K562 (cell line): ENCODE data around the gene PIBF1. TPM values are rescaled to one million over a fixed set of nuclear protein-coding genes. Genes with fewer than 3 reads are reported as not detected.

Experiments used
- ATAC-seq: fragments of 200-7000 bp; cut with Tn5 transposase; 3 replicates; pipeline ENCODE4 v1.9.1; 2020; ENCODE audit warnings: moderate library complexity
- BruUV-seq: library from RNA; stranded (reverse); fragments of 400-500 nt; replicated peaks from 2 replicates; lab custom pipeline; 2021; lab: Mats Ljungman, UMichigan
- CTCF ChIA-PET: fragments of 300-600 bp; formaldehyde crosslinking; extraction: SDS; loops from one replicate; lab custom pipeline; 2021; ENCODE audit warnings: low intra/inter-chr PET ratio; lab: Yijun Ruan, JAX
- POLR2A ChIA-PET: fragments of 300-600, 350-650 bp; sonication (Branson Sonifier 250); formaldehyde crosslinking; extraction: SDS; loops from one replicate; lab custom pipeline; 2021; ENCODE audit warnings: antibody characterized with exemption, inconsistent platforms; lab: Yijun Ruan, JAX
- DNase-seq, 4 experiments: peaks; one replicate each; pipeline versions ENCODE4 v3.0.0 to v3.0.0-alpha.2; 2011 to 2018; ENCODE audit warnings: low spot score in 3 of 4, mixed read lengths in 3 of 4; ENCODE audit errors: extremely low read depth in 1 of 4
- FAIRE-seq: peaks from 2 replicates; lab custom pipeline; 2011; peaks lifted over from hg19 to GRCh38; lab: Jason Lieb, UNC
- H2AFZ ChIP-seq: 2 replicates; pipeline ENCODE4 v1.6.0; 2011; ENCODE audit warnings: low read depth, low read length, control low read depth, inconsistent platforms
- H3K27ac ChIP-seq: fragments of 200-600 bp; 3 replicates; pipeline ENCODE4 v1.8.0; 2011; ENCODE audit warnings: low read depth, mild to moderate bottlenecking, control low read depth, inconsistent platforms, low read length, moderate library complexity, mixed read lengths; ENCODE audit errors: extremely low read depth
- H3K27me3 ChIP-seq, 2 experiments: fragments of 300-600 bp in 1 of 2; 2 replicates in 1 of 2; 3 replicates in 1 of 2; pipeline versions ENCODE4 v1.6.0 to v1.8.0; 2011; ENCODE audit warnings: inconsistent platforms in 2 of 2, low read length in 2 of 2, mild to moderate bottlenecking in 1 of 2, mixed read lengths in 1 of 2, moderate library complexity in 1 of 2; ENCODE audit not compliant: control insufficient read depth in 2 of 2, insufficient read depth in 2 of 2
- H3K36me3 ChIP-seq: fragments of 300-600 bp; 3 replicates; pipeline ENCODE4 v1.8.0; 2011; ENCODE audit warnings: mild to moderate bottlenecking, low read length, inconsistent platforms; ENCODE audit not compliant: control insufficient read depth, insufficient read depth
- H3K4me1 ChIP-seq, 2 experiments: fragments of 200-600 bp in 1 of 2; replicated peaks in 1 of 2; 2 replicates in 1 of 2; 3 replicates in 1 of 2; pipeline versions ENCODE4 v1.5.1 to v1.8.0; 2011; ENCODE audit warnings: inconsistent platforms in 2 of 2, low read length in 2 of 2, mild to moderate bottlenecking in 1 of 2, mixed read lengths in 1 of 2, moderate library complexity in 1 of 2; ENCODE audit not compliant: control insufficient read depth in 2 of 2, insufficient read depth in 2 of 2
- H3K4me2 ChIP-seq: 2 replicates; pipeline ENCODE4 v1.6.1; 2011; ENCODE audit warnings: low read length, control low read depth, inconsistent platforms, mixed read lengths; ENCODE audit not compliant: insufficient read depth
- H3K4me3 ChIP-seq: fragments of 200-600 bp; sonication (generic), shearing (Covaris generic); 2 replicates; pipeline ENCODE4 v1.5.1; 2016; ENCODE audit warnings: control low read depth, inconsistent platforms
- H3K79me2 ChIP-seq: fragments of 200-600 bp; 3 replicates; pipeline ENCODE4 v1.8.0; 2011; ENCODE audit warnings: low read length, inconsistent platforms; ENCODE audit not compliant: control insufficient read depth, insufficient read depth
- H3K9ac ChIP-seq, 2 experiments: 2 replicates each; pipeline versions ENCODE4 v1.6.0 to v1.6.1; 2011; ENCODE audit warnings: low read depth in 2 of 2, low read length in 2 of 2, control low read depth in 1 of 2, inconsistent platforms in 1 of 2, mild to moderate bottlenecking in 1 of 2, mixed read lengths in 1 of 2; ENCODE audit not compliant: insufficient read depth in 1 of 2
- H3K9me1 ChIP-seq: one replicate; pipeline ENCODE4 v1.6.0; 2011; ENCODE audit warnings: inconsistent platforms, mild to moderate bottlenecking, low read length, moderate library complexity; ENCODE audit not compliant: control insufficient read depth, insufficient read depth
- H3K9me3 ChIP-seq: replicated peaks from 2 replicates; pipeline ENCODE4 v1.5.1; 2011; ENCODE audit warnings: low read depth, low read length, inconsistent platforms; ENCODE audit not compliant: control insufficient read depth, insufficient read depth
- H4K20me1 ChIP-seq: replicated peaks from 2 replicates; pipeline ENCODE4 v1.6.1; 2011; ENCODE audit warnings: low read length, inconsistent platforms, mixed read lengths; ENCODE audit not compliant: control insufficient read depth, insufficient read depth
- CCNT2 ChIP-seq: IDR thresholded peaks from 2 replicates; pipeline ENCODE4 v1.6.1; 2011; ENCODE audit warnings: borderline replicate concordance, low read depth, mild to moderate bottlenecking, moderate library complexity, mixed read lengths, low read length; ENCODE audit not compliant: insufficient read length; ENCODE audit errors: extremely low read depth
- DDX20 ChIP-seq: fragments of 450-650 bp; IDR thresholded peaks from 2 replicates; pipeline ENCODE4 v1.6.1; 2016; ENCODE audit warnings: missing genetic modification characterization, low read depth, mild to moderate bottlenecking, missing compliant biosample characterization, moderate library complexity
- MED1 ChIP-seq: sonication (generic); formaldehyde crosslinking; IDR thresholded peaks from 2 replicates; pipeline ENCODE4 v1.8.1; 2023; ENCODE audit warnings: missing genetic modification reagents, borderline replicate concordance
- ZNF134 ChIP-seq: fragments of 250-450 bp; sonication (Bioruptor Pico); conservative IDR thresholded peaks from 2 replicates; pipeline ENCODE4 v1.4.0; 2020
- WGBS: fragments of 100-300 bp; shearing (Covaris generic); methylation state at CpG from one replicate; pipeline ENCODE4 v1.1.6; 2016; ENCODE audit warnings: low coverage, mixed read lengths; ENCODE audit not compliant: insufficient coverage; ENCODE audit errors: missing lambda C conversion rate; 5-methylcytosine and 5-hydroxymethylcytosine counted together
- in situ Hi-C: fragments of 300-500 bp; cut with MboI; formaldehyde crosslinking; loops from 4 replicates; pipeline ENCODE4 v1.15.0; 2018; ENCODE audit warnings: inconsistent platforms, mixed read lengths
- intact Hi-C: fragments of 100-400 bp; cut with micrococcal nuclease; formaldehyde crosslinking; loops from 2 replicates; pipeline ENCODE4 v1.14.2; 2022
- polyA plus RNA-seq, 8 experiments: library from polyadenylated mRNA; depleted of rRNA in 4 of 8; stranded (reverse) in 5 of 8; unstranded in 3 of 8; fragments of >200 nt; fragmentation: Nextera tagmentation in 2 of 8; fragmentation: Illumina TruSeq in 1 of 8; extraction: Ambion mirVana in 2 of 8; extraction: Trizol in 1 of 8; gene quantifications; 2 replicates each; pipeline versions ENCODE4 v1.2.1 to v1.2.3, GENCODE V29; 2011 to 2014; ENCODE audit warnings: inconsistent platforms in 1 of 8, missing spikeins in 1 of 8
- total RNA-seq, 7 experiments: library from RNA; depleted of rRNA in 6 of 7; stranded (reverse); fragments of >200 nt in 6 of 7; fragmentation: Illumina TruSeq in 2 of 7; extraction: Trizol in 2 of 7; gene quantifications; 2 replicates each; pipeline versions ENCODE4 v1.2.1 to v1.2.3, GENCODE V29; 2011 to 2021; ENCODE audit warnings: low replicate concordance in 1 of 7
- TF ChIP-seq, protein P1 (sequence below): fragments of 450-650 bp; IDR thresholded peaks from 2 replicates; pipeline ENCODE4 v1.6.1; 2016; ENCODE audit warnings: borderline replicate concordance

The PIBF1 gene
- total and polyA plus RNA-seq, 9 of the 15 experiments (the other 6 are each of a cell fraction or from before 2014, with no cell fraction given), result 9.1 to 28.8 (median 14.7) TPM

DNA sequence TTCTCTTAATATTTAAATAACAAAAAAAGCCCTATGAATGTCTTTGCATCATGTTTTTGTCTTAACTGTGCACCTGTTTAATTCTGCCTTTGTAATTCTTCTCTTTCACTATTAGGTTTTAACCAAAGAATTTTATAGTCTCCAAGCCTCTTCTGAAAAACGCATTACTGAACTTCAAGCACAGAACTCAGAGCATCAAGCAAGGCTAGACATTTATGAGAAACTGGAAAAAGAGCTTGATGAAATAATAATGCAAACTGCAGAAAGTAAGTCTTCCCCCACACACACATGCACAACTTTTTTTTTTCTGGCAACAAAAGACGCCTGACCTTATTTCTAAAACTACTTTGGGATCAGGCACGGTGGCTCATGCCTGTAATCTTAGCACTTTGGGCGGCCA, 126.5 kb downstream of the PIBF1 start:
- no peak for ATAC-seq
- H2AFZ ChIP-seq, result no peak overlapping the region
- H3K36me3 ChIP-seq, result peaks cover 23% of the 10 kb centered on the region; the same call in 2 of the 3 replicates
- no peaks in the 10 kb centered on the region for H4K20me1 ChIP-seq
- no peaks in the 10 kb centered on the region for H3K4me1 ChIP-seq
- no peak overlapping the region for H3K27ac ChIP-seq
- no TSS peak for BruUV-seq
- H3K4me3 ChIP-seq, result no peak overlapping the region
- no peak overlapping the region for H3K9ac ChIP-seq
- in situ Hi-C loops (no loop called here), intact Hi-C loops (no loop called here)
- H3K4me2 ChIP-seq, result no peak overlapping the region
- 100% methylated on average over 4 of the region's 4 CpGs for WGBS
- no peak for TF ChIP-seq DDX20 (tag)
- no peak for TF ChIP-seq CCNT2
- TF ChIP-seq, protein P1, sequence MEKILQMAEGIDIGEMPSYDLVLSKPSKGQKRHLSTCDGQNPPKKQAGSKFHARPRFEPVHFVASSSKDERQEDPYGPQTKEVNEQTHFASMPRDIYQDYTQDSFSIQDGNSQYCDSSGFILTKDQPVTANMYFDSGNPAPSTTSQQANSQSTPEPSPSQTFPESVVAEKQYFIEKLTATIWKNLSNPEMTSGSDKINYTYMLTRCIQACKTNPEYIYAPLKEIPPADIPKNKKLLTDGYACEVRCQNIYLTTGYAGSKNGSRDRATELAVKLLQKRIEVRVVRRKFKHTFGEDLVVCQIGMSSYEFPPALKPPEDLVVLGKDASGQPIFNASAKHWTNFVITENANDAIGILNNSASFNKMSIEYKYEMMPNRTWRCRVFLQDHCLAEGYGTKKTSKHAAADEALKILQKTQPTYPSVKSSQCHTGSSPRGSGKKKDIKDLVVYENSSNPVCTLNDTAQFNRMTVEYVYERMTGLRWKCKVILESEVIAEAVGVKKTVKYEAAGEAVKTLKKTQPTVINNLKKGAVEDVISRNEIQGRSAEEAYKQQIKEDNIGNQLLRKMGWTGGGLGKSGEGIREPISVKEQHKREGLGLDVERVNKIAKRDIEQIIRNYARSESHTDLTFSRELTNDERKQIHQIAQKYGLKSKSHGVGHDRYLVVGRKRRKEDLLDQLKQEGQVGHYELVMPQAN, result no peak
- no peak for TF ChIP-seq ZNF134 (CRISPR knock-in tag)
- no peak for TF ChIP-seq MED1 (CRISPR knock-in tag)
- no peak for DNase-seq
- H3K27me3 ChIP-seq, result no peaks in the 10 kb centered on the region
- CTCF ChIA-PET, result interaction anchor here (0.6 kb wide), 1 partner anchor 10 kb away, joined by 6 read pairs; no protein-coding TSS in a partner anchor
- no peaks in the 10 kb centered on the region for H3K9me1 ChIP-seq
- FAIRE-seq, result no peak
- H3K79me2 ChIP-seq, result no peaks in the 10 kb centered on the region
- POLR2A ChIA-PET, result no interaction called here
- no peaks in the 10 kb centered on the region for H3K9me3 ChIP-seq
